GM12891 (cell line): ENCODE results near the gene PMPCA.
A peak's percentile ranks its signal among the peaks of the same experiment; 100 is the strongest.
"Not testable (repeated sequence)": the region's sequence is repeated elsewhere in the genome, so short reads cannot be mapped to it uniquely, and the experiment has no call there.

ENCODE experiments used
- DNase-seq: peaks from one replicate; pipeline ENCODE4 v3.0.0; 2011; ENCODE audit warnings: low spot score; ENCODE audit not compliant: insufficient read length
- FAIRE-seq: peaks from 2 replicates; lab custom pipeline; 2011; peaks lifted over from hg19 to GRCh38; lab: Jason Lieb, UNC
- PAX5 ChIP-seq: IDR thresholded peaks from 2 replicates; pipeline ENCODE4 v1.6.1; 2011; ENCODE audit warnings: low read length, moderate library complexity, mild to moderate bottlenecking; ENCODE audit not compliant: insufficient read depth, severe bottlenecking
- POLR2A ChIP-seq: IDR thresholded peaks from 2 replicates; pipeline ENCODE4 v1.6.1; 2011; ENCODE audit warnings: low read depth, low read length, control low read depth
- POLR2AphosphoS5 ChIP-seq: IDR thresholded peaks from 2 replicates; pipeline ENCODE4 v1.6.1; 2011; ENCODE audit warnings: low read depth, low read length, control low read depth
- POU2F2 ChIP-seq: IDR thresholded peaks from 2 replicates; pipeline ENCODE4 v1.6.1; 2011; ENCODE audit warnings: low read depth, mild to moderate bottlenecking, control low read depth, low read length, moderate library complexity
- SPI1 ChIP-seq: IDR thresholded peaks from 2 replicates; pipeline ENCODE4 v1.6.1; 2011; ENCODE audit warnings: low read depth, low read length, control low read depth
- TAF1 ChIP-seq: IDR thresholded peaks from 2 replicates; pipeline ENCODE4 v1.6.1; 2011; ENCODE audit warnings: low read depth, low read length, control low read depth

The PMPCA gene

DNA sequence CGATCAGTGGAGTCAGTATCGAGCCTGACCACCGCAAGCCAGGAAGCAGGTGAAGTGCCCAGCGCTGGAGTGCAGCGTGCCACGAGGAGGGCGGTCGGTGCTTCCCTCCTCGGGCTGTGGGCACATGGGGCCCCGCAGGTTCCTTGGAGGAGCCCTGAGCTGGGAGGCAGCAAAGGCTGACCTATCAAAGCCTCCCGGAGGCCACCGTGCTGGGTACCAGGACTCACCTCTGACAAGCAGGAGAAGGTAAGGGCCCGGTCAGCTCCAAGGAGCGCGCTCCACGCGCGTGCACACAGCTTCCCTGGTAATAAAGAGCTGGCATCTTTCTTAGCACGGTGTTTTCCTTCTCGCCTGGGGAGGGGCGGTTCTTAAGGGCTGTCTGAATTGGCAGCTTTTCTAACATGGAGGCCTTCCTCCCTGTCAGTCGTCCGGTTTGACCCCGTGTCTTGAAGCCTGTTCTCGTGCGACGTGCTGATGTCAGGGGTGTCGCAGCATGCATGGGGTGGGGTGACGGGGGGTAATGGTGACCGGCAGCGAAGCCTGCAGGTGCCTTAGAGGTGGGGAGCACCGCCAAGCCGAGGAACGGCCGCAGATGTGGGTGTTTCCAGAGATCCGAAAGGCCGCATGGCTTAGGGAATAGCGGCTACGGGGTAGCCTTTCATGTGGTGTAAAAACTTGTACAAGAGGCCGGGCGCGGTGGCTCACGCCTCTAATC lies 13.1 kb downstream of the PMPCA start:
- FAIRE-seq: no peak
- DNase-seq: no peak
- TF ChIP-seq TAF1 (no peak), POLR2A (no peak), POU2F2 (no peak), PAX5 (no peak), SPI1 (no peak), POLR2AphosphoS5 (no peak)

DNA sequence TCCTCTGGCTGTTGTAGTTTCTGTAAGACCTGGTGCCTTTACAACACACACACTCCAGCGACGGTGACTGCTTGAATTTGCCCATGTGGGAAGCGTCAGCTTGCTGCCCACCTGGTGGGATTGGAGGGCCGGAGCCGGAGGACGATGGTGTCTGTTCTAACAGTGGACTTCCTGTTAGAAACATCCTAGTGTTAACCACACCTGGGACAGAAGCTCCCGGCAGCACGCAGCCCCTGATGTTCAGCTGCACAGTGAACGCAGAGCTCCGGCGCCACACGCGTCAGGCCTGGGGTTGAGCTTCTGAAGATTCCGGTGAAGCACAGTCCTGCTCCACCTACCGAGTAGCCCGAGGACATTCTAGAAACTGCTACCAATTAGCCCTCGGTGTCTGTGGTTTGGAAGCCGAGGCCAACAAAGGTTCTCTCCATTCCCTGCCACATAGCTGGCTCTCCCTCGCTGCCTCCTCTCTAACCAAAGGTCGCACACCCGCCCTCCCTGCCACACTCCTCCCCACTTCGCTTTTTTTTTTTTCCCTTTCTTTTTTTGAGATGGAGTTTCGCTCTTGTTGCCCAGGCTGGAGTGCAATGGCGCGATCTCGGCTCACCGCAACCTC lies 14.4 kb downstream of the PMPCA start:
- FAIRE-seq: no peak
- TF ChIP-seq POLR2A (0 out of 2 replicates have a peak, but pooled peaks have one; percentile 25), POLR2AphosphoS5 (no peak; the same call in 1 of the 2 replicates), TAF1 (no peak), POU2F2 (no peak)
- DNase-seq: no peak

DNA sequence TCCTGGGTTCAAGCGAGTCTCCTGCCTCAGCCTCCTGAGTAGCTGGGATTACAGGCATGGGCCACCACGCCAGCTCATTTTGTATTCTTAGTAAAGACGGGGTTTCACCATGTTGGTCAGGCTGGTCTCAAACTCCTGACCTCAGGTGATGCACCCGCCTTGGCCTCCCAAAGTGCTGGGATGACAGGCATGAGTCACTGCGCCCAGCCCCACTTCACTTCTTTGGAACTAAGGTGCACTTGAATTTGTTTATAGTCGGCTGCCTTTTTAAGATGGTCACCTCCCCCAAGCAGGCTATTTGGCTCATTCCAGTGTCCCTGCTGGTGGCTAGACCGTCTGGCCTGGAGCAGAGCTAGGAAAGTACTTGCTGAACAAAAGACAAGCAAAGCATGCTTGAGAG lies 14.9 kb downstream of the PMPCA start:
- not testable (repeated sequence) for DNase-seq, FAIRE-seq

DNA sequence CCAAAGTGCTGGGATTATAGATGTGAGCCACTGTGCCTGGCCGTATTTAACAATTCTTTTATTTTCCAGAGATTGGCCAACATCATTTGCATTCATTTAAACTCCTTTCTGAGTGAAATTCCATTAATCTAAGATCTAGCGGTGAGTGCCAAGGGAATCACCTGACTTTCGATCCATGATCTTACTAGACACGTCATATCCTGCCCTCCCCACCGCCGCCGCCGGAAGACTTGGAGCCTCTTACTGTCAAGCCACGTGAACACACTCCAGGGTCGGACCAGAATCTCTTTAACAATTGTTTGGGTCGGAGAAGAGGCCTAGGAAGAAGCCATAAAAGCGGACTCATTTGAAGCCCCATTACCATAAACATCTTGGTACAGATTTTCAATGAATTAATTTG lies 16.3 kb downstream of the PMPCA start:
- TF ChIP-seq TAF1 (no peak), SPI1 (no peak), POLR2A (no peak)
- FAIRE-seq: no peak
- no peak for DNase-seq

DNA sequence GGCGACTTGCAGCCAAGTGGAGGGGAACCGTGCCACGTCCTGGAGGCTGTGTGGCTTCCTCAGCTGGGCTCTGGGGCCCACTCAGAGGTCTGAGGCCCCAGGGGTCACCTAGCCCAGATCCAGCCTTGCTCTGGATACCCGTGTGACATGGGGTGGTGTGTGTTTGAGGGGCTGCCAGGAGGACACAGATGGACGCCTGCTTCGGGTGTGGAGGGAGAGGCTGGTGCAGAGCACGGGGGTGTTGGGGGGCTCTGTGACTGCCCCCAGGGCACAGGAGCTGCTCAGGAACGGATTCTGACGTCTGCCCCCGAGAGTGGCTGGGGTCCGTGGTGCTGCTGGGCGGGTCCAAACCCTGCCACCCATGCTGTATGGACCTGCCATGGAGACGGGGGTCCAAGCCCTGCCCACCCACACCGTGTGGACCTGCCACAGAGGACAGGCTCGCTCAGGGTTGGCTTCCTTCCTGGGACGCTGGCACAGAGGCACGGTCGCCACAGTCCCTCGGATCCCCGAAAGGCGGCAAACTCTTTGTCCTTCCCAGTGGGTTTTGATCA lies 18.7 kb downstream of the PMPCA start:
- DNase-seq (no peak), FAIRE-seq (no peak)
- TF ChIP-seq POU2F2 (no peak), POLR2AphosphoS5 (no peak), TAF1 (no peak), PAX5 (no peak), POLR2A (0 out of 2 replicates have a peak, but pooled peaks have one; percentile 37)

DNA sequence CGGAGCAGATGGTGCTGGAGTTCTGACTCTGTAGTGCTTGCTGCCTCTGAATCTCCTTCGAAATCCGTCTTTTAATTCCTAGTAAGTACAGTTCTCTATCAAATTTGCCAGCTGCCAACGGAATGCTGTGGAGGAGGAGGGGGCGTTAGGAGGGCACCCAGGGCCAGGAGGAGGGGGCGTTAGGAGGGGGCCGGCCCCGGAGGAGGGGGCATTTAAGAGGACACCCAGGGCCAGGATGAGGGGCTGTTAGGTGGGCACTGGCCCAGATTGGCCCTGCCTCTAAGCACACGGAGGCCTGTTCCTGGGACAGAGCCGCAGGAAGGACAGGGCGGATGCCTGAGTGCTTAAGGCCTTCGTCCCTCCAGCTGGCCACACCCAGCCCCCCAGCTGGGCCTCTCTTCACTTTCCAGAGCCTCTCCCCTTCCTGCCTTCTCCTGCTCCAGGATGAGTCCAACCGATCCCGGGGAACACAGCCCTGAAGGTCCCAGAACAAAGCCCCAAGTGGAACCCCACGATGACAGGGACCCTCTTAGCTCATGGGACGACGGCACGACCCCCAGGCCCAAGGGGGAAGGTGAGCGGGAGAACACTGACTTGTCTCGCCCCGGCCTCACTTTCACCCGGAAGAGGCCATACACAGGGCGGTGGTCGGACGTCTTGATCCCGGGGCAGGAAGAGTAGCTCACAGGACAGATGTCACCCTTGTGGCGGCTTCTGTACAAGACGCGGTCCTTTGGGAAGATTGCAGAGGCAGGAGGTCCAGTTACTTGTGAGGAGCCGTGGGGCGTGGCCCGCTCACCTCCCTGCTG lies 19.4 kb downstream of the PMPCA start:
- DNase-seq (no peak), FAIRE-seq (no peak)
- TF ChIP-seq POU2F2: no peak
- TF ChIP-seq TAF1: no peak
- no peak for TF ChIP-seq PAX5
- TF ChIP-seq SPI1: no peak
- TF ChIP-seq POLR2AphosphoS5: no peak
- TF ChIP-seq POLR2A: no peak

DNA sequence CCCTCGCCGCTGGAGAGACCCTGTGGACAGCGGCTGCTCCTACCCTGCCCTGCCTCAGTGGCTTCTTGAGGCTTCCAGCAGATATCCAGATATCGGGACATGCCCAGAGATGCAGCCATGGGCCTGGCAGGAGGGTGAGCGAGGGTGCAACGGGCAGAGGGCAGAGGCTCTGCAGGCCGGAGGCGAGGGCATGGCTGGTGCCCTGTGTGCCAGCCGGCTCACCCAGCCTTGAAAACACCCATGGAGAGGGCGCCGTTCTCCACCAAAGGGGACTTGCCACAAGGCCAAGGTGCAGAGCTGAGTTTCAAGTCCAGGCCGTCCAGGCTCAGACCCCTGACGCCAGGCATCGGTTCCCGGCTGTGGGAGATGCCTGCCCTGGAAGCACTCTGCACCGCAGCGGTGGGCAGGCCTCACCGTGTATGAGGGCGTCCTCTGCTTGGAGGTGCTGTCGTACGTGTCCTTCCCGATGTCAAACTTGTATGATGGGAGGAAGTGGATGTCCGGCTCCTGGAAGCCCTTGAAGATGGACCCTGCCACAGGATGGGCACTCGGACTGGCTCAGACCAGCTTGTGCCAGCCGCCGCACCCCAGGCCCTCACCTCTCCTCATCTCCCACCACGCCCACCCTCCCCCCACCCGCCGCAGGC lies 20.3 kb downstream of the PMPCA start:
- DNase-seq (no peak), FAIRE-seq (no peak)
- TF ChIP-seq POU2F2 (no peak), POLR2AphosphoS5 (no peak), PAX5 (no peak), POLR2A (no peak), SPI1 (no peak), TAF1 (no peak)

DNA sequence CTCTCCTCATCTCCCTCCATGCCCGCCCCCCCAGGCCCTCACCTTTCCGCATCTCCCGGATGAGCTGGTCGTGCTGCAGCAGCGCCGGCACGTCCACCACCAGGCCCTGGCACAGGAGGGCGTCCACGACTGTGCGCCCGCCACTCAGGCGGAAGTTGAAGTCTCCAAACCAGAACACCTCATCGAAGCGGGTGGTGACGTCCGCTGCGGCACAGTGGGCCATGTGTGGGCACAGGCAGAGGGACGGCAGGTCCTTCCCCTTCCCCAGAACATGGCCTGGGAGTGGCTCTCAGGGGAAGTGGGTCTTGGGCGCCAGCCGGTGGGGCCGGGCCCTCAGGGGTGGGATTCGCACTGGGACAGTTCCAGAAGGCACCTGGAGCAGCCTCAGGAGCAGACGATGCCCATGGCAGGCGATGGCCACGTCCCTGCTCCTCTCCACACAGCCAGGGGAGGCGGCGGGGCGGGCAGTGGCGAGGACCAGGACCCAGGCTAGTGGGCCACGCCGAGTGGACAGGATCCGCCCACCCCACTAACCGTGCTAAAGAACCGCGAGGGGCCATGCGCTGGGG lies 21.4 kb downstream of the PMPCA start:
- DNase-seq (no peak), FAIRE-seq (no peak)
- TF ChIP-seq TAF1 (no peak), POU2F2 (no peak), POLR2AphosphoS5 (no peak), SPI1 (no peak)

DNA sequence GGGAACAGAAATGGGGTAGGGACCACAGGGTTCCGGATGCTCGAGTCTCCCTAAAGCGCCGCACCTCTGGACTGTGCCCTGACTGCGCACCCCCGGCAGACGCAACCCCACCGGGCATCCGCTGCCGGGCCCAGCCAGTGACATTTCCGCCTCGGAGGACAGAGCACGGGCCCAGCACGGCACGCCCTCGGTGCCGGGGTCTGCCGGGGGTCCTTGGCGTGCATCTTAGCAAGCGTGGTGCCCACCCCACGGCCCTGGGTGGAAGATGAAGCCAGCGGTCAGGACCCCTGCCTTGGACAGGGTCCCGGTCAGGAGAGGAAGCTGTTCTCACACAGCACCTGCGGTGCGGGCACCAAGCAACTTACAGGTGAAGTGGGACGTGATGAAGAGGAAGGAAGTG lies 22.1 kb downstream of the PMPCA start:
- FAIRE-seq (no peak), DNase-seq (no peak)
- TF ChIP-seq POLR2A: no peak
- TF ChIP-seq SPI1: no peak
